ENCODE measurements around the gene CD163L1. TPM values are rescaled to one million over a fixed set of nuclear protein-coding genes. Genes with fewer than 3 reads are reported as not detected.

Gene CD163L1
- total RNA-seq, 4 donors from 2014 or later: 0.20 to 6.4 (median 3.2) TPM

- intact Hi-C loops (cut with DNase I; ENCODE audit: low total_unique reads) (no loop called here), in situ Hi-C loops (cut with MboI; ENCODE audit: low pct_ligation_motif_present in 1 of 4, low pct_unique_long_range_greater_than_20kb in 1 of 4, low sequenced_read_pairs in 3 of 4) (no loop called here)
- no peaks in the 10 kb centered on the region for H3K4me1 ChIP-seq
- 88 to 96% methylated on average over 1 of the region's 1 CpG for WGBS, 2 donors (ENCODE audit: low coverage in 1 of 2)
- TF ChIP-seq EP300 (IDR thresholded peaks at IDR 0.05; ENCODE audit: low read depth) (no peak), POLR2A (IDR thresholded peaks at IDR 0.05) (no peak), POLR2AphosphoS5 (IDR thresholded peaks at IDR 0.05) (no peak)
- TF ChIP-seq, protein P1, sequence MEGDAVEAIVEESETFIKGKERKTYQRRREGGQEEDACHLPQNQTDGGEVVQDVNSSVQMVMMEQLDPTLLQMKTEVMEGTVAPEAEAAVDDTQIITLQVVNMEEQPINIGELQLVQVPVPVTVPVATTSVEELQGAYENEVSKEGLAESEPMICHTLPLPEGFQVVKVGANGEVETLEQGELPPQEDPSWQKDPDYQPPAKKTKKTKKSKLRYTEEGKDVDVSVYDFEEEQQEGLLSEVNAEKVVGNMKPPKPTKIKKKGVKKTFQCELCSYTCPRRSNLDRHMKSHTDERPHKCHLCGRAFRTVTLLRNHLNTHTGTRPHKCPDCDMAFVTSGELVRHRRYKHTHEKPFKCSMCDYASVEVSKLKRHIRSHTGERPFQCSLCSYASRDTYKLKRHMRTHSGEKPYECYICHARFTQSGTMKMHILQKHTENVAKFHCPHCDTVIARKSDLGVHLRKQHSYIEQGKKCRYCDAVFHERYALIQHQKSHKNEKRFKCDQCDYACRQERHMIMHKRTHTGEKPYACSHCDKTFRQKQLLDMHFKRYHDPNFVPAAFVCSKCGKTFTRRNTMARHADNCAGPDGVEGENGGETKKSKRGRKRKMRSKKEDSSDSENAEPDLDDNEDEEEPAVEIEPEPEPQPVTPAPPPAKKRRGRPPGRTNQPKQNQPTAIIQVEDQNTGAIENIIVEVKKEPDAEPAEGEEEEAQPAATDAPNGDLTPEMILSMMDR (IDR thresholded peaks at IDR 0.05): no peak
- H3K4me3 ChIP-seq: no peak overlapping the region
- no peak overlapping the region for H3K27ac ChIP-seq
- H3K36me3 ChIP-seq: no peaks in the 10 kb centered on the region
- H3K27me3 ChIP-seq: no peaks in the 10 kb centered on the region
- H3K9me3 ChIP-seq: no peaks in the 10 kb centered on the region
- no peak for DNase-seq
Measured at GRCh38 chr12:7399089-7399488, 44.9 kb downstream of the CD163L1 start.

DNA sequence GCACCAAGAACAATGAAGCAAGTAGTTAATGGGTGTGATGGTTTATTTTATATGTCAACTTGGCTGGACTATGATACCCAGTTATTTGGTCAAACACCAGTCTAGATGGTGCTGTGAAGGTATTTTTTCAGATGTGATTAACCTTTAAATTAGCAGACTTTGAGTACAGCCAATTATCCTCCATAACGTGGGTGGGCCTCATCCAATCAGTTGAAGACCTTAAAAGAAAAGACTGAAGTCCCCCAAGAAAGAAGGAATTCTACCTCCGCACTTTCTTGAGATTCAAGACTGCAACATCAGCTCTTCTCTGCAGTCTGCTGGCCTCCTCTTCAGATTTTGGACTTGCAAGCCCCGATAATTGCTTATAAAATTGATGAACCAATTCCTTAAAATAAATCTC, 47.5 kb downstream of the CD163L1 start:
- no peaks in the 10 kb centered on the region for H3K36me3 ChIP-seq
- no peak overlapping the region for H3K4me3 ChIP-seq
- H3K27me3 ChIP-seq: no peaks in the 10 kb centered on the region
- no peaks in the 10 kb centered on the region for H3K9me3 ChIP-seq
- no peak for DNase-seq
- intact Hi-C loops (cut with DNase I; ENCODE audit: low total_unique reads) (no loop called here), in situ Hi-C loops (cut with MboI; ENCODE audit: low pct_ligation_motif_present in 1 of 4, low pct_unique_long_range_greater_than_20kb in 1 of 4, low sequenced_read_pairs in 3 of 4) (no loop called here)
- H3K27ac ChIP-seq: no peak overlapping the region
- H3K4me1 ChIP-seq: no peaks in the 10 kb centered on the region
- TF ChIP-seq POLR2A (IDR thresholded peaks at IDR 0.05) (no peak), EP300 (IDR thresholded peaks at IDR 0.05; ENCODE audit: low read depth) (no peak), POLR2AphosphoS5 (IDR thresholded peaks at IDR 0.05) (no peak)
- TF ChIP-seq, protein P1 (IDR thresholded peaks at IDR 0.05): no peak
- WGBS, 2 donors (ENCODE audit: low coverage in 1 of 2): 72 to 76% methylated on average over 3 of the region's 3 CpGs

DNA sequence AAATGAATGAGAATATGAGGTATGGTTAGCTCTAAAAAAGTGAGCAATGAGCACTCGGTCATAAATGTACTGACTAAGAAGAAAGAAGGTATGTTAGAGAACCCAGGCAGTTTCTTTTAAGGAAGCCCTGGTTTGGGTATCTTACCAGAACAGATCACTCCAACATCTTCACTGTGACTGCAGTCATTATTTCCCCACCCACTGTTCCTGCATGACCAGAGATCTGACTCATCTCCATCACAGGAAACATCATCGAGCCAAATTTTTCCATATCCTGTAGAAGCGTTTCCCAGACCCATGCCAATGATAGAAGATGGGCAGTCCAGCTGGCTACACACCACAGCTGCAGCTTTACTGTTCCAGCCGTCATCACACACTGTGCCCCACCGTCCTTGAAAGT, 48.0 kb downstream of the CD163L1 start:
- 68 to 82% methylated on average over 4 to 5 of the region's 5 CpGs for WGBS, 2 donors (ENCODE audit: low coverage in 1 of 2)
- Histone ChIP-seq H3K4me1 (no peaks in the 10 kb centered on the region), H3K4me3 (no peak overlapping the region), H3K9me3 (no peaks in the 10 kb centered on the region), H3K27me3 (no peaks in the 10 kb centered on the region), H3K36me3 (no peaks in the 10 kb centered on the region), H3K27ac (no peak overlapping the region)
- intact Hi-C loops (cut with DNase I; ENCODE audit: low total_unique reads) (no loop called here), in situ Hi-C loops (cut with MboI; ENCODE audit: low pct_ligation_motif_present in 1 of 4, low pct_unique_long_range_greater_than_20kb in 1 of 4, low sequenced_read_pairs in 3 of 4) (no loop called here)
- DNase-seq: no peak
- TF ChIP-seq POLR2A (IDR thresholded peaks at IDR 0.05) (no peak), POLR2AphosphoS5 (IDR thresholded peaks at IDR 0.05) (no peak), EP300 (IDR thresholded peaks at IDR 0.05; ENCODE audit: low read depth) (no peak)
- TF ChIP-seq, protein P1 (IDR thresholded peaks at IDR 0.05): no peak

- TF ChIP-seq EP300 (IDR thresholded peaks at IDR 0.05; ENCODE audit: low read depth) (no peak), POLR2AphosphoS5 (IDR thresholded peaks at IDR 0.05) (no peak), POLR2A (IDR thresholded peaks at IDR 0.05) (no peak)
- TF ChIP-seq, protein P1 (IDR thresholded peaks at IDR 0.05): no peak
- in situ Hi-C loops (cut with MboI; ENCODE audit: low pct_ligation_motif_present in 1 of 4, low pct_unique_long_range_greater_than_20kb in 1 of 4, low sequenced_read_pairs in 3 of 4): no loop called here
- no peak overlapping the region for H3K4me3 ChIP-seq
Measured at GRCh38 chr12:7387289-7387688, 56.7 kb downstream of the CD163L1 start.

More at GRCh38 chr12:7387289-7387688, 56.7 kb downstream of the CD163L1 start:
- H3K9me3 ChIP-seq: no peaks in the 10 kb centered on the region
- no peak overlapping the region for H3K27ac ChIP-seq
- H3K27me3 ChIP-seq: no peaks in the 10 kb centered on the region
- no peaks in the 10 kb centered on the region for H3K36me3 ChIP-seq
- no peaks in the 10 kb centered on the region for H3K4me1 ChIP-seq
- intact Hi-C loops (cut with DNase I; ENCODE audit: low total_unique reads): no loop called here
- 55 to 57% methylated on average over 1 of the region's 1 CpG for WGBS, 2 donors (ENCODE audit: low coverage in 1 of 2)
- DNase-seq: no peak

All from transverse colon (tissue), 4 donors.